GM23338 (cell line): ENCODE data around the gene CALY. TPM values are rescaled to one million over a fixed set of nuclear protein-coding genes. Genes with fewer than 3 reads are reported as not detected.

Source experiments
- ATAC-seq: fragments of 200-7000 bp; cut with Tn5 transposase; 3 replicates; pipeline ENCODE4 v1.9.1; 2020
- DNase-seq: peaks from one replicate; pipeline ENCODE4 v3.0.0-alpha.2; 2015; ENCODE audit warnings: low spot score
- H2AFZ ChIP-seq: fragments of 200-600 bp; sonication (generic); 2 replicates; pipeline ENCODE4 v1.8.0; 2016; ENCODE audit warnings: antibody characterized with exemption, mild to moderate bottlenecking, moderate library complexity
- H3F3A ChIP-seq: fragments of 200-600 bp; sonication (generic); replicated peaks from 2 replicates; pipeline ENCODE4 v1.8.0; 2017; ENCODE audit warnings: antibody characterized with exemption, mixed run types, low read depth
- H3K27ac ChIP-seq: fragments of 200-600 bp; sonication (generic); 2 replicates; pipeline ENCODE4 v1.6.1; 2016; ENCODE audit warnings: low read depth
- H3K27me3 ChIP-seq: fragments of 200-600 bp; sonication (generic); 2 replicates; pipeline ENCODE4 v1.8.0; 2016; ENCODE audit warnings: mild to moderate bottlenecking, mixed run types, moderate library complexity; ENCODE audit not compliant: insufficient read depth
- H3K36me3 ChIP-seq: fragments of 200-600 bp; sonication (generic); 2 replicates; pipeline ENCODE4 v1.8.0; 2016; ENCODE audit warnings: mild to moderate bottlenecking; ENCODE audit not compliant: insufficient read depth
- H3K4me1 ChIP-seq: fragments of 200-600 bp; sonication (generic); 2 replicates; pipeline ENCODE4 v1.8.0; 2016; ENCODE audit warnings: mild to moderate bottlenecking, moderate library complexity; ENCODE audit not compliant: insufficient read depth
- H3K4me2 ChIP-seq: fragments of 200-600 bp; sonication (generic); 2 replicates; pipeline ENCODE4 v1.7.1; 2017; ENCODE audit warnings: mixed run types
- H3K4me3 ChIP-seq: fragments of 200-600 bp; sonication (generic); 2 replicates; pipeline ENCODE4 v1.6.1; 2016; ENCODE audit warnings: mixed run types
- H3K79me2 ChIP-seq: fragments of 200-600 bp; sonication (generic); replicated peaks from 2 replicates; pipeline ENCODE4 v1.8.0; 2017; ENCODE audit warnings: mild to moderate bottlenecking; ENCODE audit not compliant: insufficient read depth
- H3K9me2 ChIP-seq: fragments of 200-600 bp; sonication (generic); 2 replicates; pipeline ENCODE4 v1.8.0; 2017; ENCODE audit not compliant: insufficient read depth
- H4K20me1 ChIP-seq: fragments of 200-600 bp; sonication (generic); replicated peaks from 2 replicates; pipeline ENCODE4 v1.8.0; 2017; ENCODE audit warnings: mild to moderate bottlenecking; ENCODE audit not compliant: insufficient read depth
- H3K27ac Mint-ChIP-seq: 2 replicates; pipeline ENCODE4 v1.8.0; 2020; ENCODE audit warnings: inconsistent platforms, mild to moderate bottlenecking, moderate library complexity, mixed read lengths
- H3K27me3 Mint-ChIP-seq: 3 replicates; pipeline ENCODE4 v1.8.0; 2022; ENCODE audit warnings: low read depth, mild to moderate bottlenecking, moderate library complexity, mixed read lengths, inconsistent platforms; ENCODE audit not compliant: insufficient read depth, poor library complexity
- H3K36me3 Mint-ChIP-seq: 3 replicates; pipeline ENCODE4 v1.8.0; 2021; ENCODE audit warnings: low read depth, mild to moderate bottlenecking, inconsistent platforms, moderate library complexity, mixed read lengths
- H3K4me1 Mint-ChIP-seq: 3 replicates; pipeline ENCODE4 v1.8.0; 2020; ENCODE audit warnings: mild to moderate bottlenecking, inconsistent platforms, mixed read lengths
- H3K4me3 Mint-ChIP-seq: 3 replicates; pipeline ENCODE4 v1.8.0; 2021; ENCODE audit warnings: moderate library complexity, mild to moderate bottlenecking, inconsistent platforms, mixed read lengths
- H3K9me3 Mint-ChIP-seq: 3 replicates; pipeline ENCODE4 v1.8.0; 2020; ENCODE audit warnings: moderate library complexity, mild to moderate bottlenecking, inconsistent platforms, mixed read lengths
- JUNB ChIP-seq: IDR thresholded peaks from one replicate; pipeline ENCODE4 v1.6.1; 2016; ENCODE audit warnings: antibody characterized with exemption; ENCODE audit not compliant: unreplicated experiment
- NANOG ChIP-seq: IDR thresholded peaks from 2 replicates; pipeline ENCODE4 v1.6.1; 2016; ENCODE audit warnings: antibody characterized with exemption, borderline replicate concordance
- POLR2AphosphoS5 ChIP-seq: IDR thresholded peaks from 2 replicates; pipeline ENCODE4 v1.6.1; 2016; ENCODE audit warnings: antibody characterized with exemption, low read depth
- STAT1 ChIP-seq: IDR thresholded peaks from one replicate; pipeline ENCODE4 v1.6.1; 2016; ENCODE audit warnings: antibody characterized with exemption; ENCODE audit not compliant: unreplicated experiment
- polyA plus RNA-seq: library from polyadenylated mRNA; unstranded; fragments of >200 nt; fragmentation: Nextera tagmentation; extraction: Ambion mirVana; gene quantifications from 2 replicates; pipeline ENCODE4 v1.2.1, GENCODE V29; 2016
- total RNA-seq: library from RNA; depleted of rRNA; stranded (reverse); fragments of >200 nt; shearing (Covaris generic); gene quantifications from 2 replicates; pipeline ENCODE4 v1.2.3, GENCODE V29; 2014
- TF ChIP-seq, protein P1 (sequence below): IDR thresholded peaks from one replicate; pipeline ENCODE4 v1.6.1; 2018; ENCODE audit warnings: antibody characterized with exemption; ENCODE audit not compliant: unreplicated experiment
- TF ChIP-seq, protein P2 (sequence below), 2 experiments: fragments of 200-600 bp in 1 of 2; sonication (generic) in 1 of 2; conservative IDR thresholded peaks; 2 replicates each; pipeline versions ENCODE4 v1.5.1 to v1.6.1; 2016 to 2017; ENCODE audit warnings: antibody characterized with exemption in 2 of 2, low read depth in 2 of 2, mild to moderate bottlenecking in 2 of 2, moderate library complexity in 1 of 2
- TF ChIP-seq, protein P3 (sequence below): fragments of 250-450 bp; sonication (Bioruptor Pico); IDR thresholded peaks from 2 replicates; pipeline ENCODE4 v1.5.0; 2020; ENCODE audit warnings: mild to moderate bottlenecking, moderate library complexity

CALY gene
- total and polyA plus RNA-seq, 2 experiments from 2014 or later: 1.0 to 8.0 TPM

DNA sequence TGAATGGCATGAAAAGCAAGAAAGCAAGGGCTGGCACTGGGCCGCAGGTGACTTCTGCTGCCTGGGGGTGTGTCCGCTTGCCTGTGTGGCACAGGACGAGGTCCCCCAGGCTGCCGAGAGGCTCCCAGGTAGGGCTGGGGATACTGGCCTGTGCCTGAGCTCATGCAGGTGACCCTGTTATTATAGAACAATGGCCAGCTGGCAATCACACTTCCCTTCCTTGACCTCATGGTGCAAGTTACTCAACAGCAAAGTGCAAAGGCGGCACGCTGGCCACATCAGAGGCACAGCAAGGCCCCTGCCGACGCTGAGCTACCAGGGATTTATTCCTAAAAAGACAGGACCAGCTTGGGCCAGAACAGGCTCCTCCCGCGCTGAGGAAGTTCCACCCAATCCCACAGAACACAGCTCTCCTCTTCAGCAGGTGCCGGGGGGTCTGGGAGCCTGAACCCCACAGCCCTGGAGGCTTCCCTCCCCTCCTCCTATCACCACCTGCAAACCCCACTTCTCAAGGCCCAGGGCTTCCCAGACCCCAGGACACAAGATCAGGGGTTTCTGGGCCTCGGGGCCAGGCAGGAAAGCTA is 58.6 kb downstream of the CALY start (continued):
- TF ChIP-seq JUNB (no peak), STAT1 (no peak), NANOG (no peak)
- TF ChIP-seq, protein P1, sequence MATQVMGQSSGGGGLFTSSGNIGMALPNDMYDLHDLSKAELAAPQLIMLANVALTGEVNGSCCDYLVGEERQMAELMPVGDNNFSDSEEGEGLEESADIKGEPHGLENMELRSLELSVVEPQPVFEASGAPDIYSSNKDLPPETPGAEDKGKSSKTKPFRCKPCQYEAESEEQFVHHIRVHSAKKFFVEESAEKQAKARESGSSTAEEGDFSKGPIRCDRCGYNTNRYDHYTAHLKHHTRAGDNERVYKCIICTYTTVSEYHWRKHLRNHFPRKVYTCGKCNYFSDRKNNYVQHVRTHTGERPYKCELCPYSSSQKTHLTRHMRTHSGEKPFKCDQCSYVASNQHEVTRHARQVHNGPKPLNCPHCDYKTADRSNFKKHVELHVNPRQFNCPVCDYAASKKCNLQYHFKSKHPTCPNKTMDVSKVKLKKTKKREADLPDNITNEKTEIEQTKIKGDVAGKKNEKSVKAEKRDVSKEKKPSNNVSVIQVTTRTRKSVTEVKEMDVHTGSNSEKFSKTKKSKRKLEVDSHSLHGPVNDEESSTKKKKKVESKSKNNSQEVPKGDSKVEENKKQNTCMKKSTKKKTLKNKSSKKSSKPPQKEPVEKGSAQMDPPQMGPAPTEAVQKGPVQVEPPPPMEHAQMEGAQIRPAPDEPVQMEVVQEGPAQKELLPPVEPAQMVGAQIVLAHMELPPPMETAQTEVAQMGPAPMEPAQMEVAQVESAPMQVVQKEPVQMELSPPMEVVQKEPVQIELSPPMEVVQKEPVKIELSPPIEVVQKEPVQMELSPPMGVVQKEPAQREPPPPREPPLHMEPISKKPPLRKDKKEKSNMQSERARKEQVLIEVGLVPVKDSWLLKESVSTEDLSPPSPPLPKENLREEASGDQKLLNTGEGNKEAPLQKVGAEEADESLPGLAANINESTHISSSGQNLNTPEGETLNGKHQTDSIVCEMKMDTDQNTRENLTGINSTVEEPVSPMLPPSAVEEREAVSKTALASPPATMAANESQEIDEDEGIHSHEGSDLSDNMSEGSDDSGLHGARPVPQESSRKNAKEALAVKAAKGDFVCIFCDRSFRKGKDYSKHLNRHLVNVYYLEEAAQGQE: no peak
- TF ChIP-seq, protein P2, sequence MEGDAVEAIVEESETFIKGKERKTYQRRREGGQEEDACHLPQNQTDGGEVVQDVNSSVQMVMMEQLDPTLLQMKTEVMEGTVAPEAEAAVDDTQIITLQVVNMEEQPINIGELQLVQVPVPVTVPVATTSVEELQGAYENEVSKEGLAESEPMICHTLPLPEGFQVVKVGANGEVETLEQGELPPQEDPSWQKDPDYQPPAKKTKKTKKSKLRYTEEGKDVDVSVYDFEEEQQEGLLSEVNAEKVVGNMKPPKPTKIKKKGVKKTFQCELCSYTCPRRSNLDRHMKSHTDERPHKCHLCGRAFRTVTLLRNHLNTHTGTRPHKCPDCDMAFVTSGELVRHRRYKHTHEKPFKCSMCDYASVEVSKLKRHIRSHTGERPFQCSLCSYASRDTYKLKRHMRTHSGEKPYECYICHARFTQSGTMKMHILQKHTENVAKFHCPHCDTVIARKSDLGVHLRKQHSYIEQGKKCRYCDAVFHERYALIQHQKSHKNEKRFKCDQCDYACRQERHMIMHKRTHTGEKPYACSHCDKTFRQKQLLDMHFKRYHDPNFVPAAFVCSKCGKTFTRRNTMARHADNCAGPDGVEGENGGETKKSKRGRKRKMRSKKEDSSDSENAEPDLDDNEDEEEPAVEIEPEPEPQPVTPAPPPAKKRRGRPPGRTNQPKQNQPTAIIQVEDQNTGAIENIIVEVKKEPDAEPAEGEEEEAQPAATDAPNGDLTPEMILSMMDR (conservative IDR thresholded peaks at IDR 0.05; ENCODE audit: low read depth in 2 of 2): no peak

DNA sequence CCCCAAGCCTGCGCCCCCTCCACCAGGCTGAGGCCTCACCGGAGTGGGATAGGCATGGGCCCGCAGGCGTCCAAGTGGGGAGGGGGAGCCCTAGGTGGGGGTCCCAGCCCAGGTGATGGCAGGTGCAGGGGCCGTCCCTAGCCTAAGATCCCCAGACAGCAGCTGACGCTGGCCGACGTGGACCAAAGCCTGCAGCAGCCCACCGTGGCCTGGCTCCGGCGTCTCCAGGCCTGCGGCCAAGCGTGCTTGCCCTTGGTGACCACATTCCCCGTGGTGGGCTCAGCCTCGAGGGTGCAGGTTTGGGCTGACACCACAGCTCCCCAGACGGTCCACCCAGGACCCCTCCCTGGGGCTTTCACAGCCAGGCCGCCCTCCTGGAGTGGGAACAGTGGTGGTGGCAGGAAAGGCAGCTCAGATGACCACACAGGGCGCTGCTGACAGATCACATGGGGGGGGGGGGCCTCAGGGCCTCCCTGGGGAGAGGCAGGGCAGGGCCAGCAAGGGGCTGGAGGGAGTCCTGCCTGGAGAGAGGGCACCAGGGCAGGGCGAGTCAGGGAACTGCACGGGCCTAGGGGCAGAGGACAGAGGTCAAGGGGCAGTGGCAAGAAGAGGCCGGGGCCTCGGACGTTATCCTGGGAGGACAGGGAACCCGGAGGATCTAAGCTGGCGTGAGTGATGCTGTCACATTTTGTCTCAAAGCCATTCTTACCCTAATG is 59.3 kb downstream of the CALY start:
- H3K79me2 ChIP-seq: no peaks in the 10 kb centered on the region
- no peak overlapping the region for H2AFZ ChIP-seq
- ATAC-seq: peak; percentile 7
- no peak overlapping the region for H3K27ac Mint-ChIP-seq
- H3K4me3 ChIP-seq: peak overlapping the region; percentile 61
- H3K27ac ChIP-seq: no peak overlapping the region
- DNase-seq: no peak
- no peaks in the 10 kb centered on the region for H3K27me3 Mint-ChIP-seq
- H3K4me3 Mint-ChIP-seq: no peak overlapping the region
- no peaks in the 10 kb centered on the region for H3K27me3 ChIP-seq
- H3K36me3 ChIP-seq: no peaks in the 10 kb centered on the region
- no peaks in the 10 kb centered on the region for H3K9me2 ChIP-seq
- H3K4me1 ChIP-seq: no peaks in the 10 kb centered on the region
- no peaks in the 10 kb centered on the region for H4K20me1 ChIP-seq
- H3K4me2 ChIP-seq: peak overlapping the region; percentile 87
- no peaks in the 10 kb centered on the region for H3F3A ChIP-seq
- peaks cover 4% of the 10 kb centered on the region; the same call in 2 of the 3 replicates for H3K4me1 Mint-ChIP-seq
- TF ChIP-seq, protein P3, sequence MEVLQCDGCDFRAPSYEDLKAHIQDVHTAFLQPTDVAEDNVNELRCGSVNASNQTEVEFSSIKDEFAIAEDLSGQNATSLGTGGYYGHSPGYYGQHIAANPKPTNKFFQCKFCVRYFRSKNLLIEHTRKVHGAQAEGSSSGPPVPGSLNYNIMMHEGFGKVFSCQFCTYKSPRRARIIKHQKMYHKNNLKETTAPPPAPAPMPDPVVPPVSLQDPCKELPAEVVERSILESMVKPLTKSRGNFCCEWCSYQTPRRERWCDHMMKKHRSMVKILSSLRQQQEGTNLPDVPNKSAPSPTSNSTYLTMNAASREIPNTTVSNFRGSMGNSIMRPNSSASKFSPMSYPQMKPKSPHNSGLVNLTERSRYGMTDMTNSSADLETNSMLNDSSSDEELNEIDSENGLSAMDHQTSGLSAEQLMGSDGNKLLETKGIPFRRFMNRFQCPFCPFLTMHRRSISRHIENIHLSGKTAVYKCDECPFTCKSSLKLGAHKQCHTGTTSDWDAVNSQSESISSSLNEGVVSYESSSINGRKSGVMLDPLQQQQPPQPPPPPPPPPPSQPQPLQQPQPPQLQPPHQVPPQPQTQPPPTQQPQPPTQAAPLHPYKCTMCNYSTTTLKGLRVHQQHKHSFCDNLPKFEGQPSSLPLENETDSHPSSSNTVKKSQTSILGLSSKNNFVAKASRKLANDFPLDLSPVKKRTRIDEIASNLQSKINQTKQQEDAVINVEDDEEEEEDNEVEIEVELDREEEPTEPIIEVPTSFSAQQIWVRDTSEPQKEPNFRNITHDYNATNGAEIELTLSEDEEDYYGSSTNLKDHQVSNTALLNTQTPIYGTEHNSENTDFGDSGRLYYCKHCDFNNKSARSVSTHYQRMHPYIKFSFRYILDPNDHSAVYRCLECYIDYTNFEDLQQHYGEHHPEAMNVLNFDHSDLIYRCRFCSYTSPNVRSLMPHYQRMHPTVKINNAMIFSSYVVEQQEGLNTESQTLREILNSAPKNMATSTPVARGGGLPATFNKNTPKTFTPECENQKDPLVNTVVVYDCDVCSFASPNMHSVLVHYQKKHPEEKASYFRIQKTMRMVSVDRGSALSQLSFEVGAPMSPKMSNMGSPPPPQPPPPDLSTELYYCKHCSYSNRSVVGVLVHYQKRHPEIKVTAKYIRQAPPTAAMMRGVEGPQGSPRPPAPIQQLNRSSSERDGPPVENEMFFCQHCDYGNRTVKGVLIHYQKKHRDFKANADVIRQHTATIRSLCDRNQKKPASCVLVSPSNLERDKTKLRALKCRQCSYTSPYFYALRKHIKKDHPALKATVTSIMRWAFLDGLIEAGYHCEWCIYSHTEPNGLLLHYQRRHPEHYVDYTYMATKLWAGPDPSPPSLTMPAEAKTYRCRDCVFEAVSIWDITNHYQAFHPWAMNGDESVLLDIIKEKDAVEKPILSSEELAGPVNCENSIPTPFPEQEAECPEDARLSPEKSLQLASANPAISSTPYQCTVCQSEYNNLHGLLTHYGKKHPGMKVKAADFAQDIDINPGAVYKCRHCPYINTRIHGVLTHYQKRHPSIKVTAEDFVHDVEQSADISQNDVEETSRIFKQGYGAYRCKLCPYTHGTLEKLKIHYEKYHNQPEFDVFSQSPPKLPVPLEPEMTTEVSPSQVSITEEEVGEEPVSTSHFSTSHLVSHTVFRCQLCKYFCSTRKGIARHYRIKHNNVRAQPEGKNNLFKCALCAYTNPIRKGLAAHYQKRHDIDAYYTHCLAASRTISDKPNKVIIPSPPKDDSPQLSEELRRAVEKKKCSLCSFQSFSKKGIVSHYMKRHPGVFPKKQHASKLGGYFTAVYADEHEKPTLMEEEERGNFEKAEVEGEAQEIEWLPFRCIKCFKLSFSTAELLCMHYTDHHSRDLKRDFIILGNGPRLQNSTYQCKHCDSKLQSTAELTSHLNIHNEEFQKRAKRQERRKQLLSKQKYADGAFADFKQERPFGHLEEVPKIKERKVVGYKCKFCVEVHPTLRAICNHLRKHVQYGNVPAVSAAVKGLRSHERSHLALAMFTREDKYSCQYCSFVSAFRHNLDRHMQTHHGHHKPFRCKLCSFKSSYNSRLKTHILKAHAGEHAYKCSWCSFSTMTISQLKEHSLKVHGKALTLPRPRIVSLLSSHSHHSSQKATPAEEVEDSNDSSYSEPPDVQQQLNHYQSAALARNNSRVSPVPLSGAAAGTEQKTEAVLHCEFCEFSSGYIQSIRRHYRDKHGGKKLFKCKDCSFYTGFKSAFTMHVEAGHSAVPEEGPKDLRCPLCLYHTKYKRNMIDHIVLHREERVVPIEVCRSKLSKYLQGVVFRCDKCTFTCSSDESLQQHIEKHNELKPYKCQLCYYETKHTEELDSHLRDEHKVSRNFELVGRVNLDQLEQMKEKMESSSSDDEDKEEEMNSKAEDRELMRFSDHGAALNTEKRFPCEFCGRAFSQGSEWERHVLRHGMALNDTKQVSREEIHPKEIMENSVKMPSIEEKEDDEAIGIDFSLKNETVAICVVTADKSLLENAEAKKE (CRISPR knock-in tag): no peak
- 0 out of 2 replicates have a peak, but pooled peaks have one; percentile 18 for TF ChIP-seq POLR2AphosphoS5
- H3K36me3 Mint-ChIP-seq: peaks cover 7% of the 10 kb centered on the region
- no peaks in the 10 kb centered on the region for H3K9me3 Mint-ChIP-seq
